HG03108 (cell line): Measurements from ENCODE around the gene FHIT.

Source experiments
- ATAC-seq: cut with Tn5 transposase; IDR thresholded peaks from one replicate; pipeline ENCODE4 v1.9.1; 2021; ENCODE audit warnings: moderate library complexity; ENCODE audit not compliant: unreplicated experiment

FHIT gene

GRCh38 chr3:59798372-59799086 lies 1452.7 kb downstream of the FHIT start:
- ATAC-seq: no peak

- ATAC-seq: no peak
These were observed 1453.7 kb downstream of the FHIT start for GRCh38 chr3:59797533-59797932.

DNA sequence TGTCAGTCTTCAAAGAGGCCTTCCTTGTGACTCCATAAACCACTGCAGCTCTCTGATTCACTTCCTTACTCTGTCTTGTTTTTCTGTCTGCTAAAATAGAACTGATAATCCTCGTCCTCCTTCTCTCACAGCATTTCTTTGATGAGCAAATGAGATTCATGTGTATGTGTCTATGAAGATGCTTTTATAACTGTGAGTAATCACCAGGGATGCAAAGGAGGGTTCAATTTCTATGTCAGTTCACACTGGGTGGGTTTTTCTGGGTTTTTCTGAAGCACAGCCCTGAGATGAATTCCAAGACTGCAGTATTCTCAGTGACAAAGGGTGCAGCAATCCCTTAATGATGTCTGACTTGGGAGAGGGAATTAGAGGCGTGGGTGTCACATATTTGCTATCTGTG lies 1454.8 kb downstream of the FHIT start:
- ATAC-seq: no peak

- no peak for ATAC-seq
These were observed 1455.5 kb downstream of the FHIT start for GRCh38 chr3:59795756-59796155.

- no peak for ATAC-seq
These were observed 1457.3 kb downstream of the FHIT start for GRCh38 chr3:59793976-59794375.

GRCh38 chr3:59791774-59792308 lies 1459.4 kb downstream of the FHIT start:
- ATAC-seq: no peak

- ATAC-seq: no peak
These were observed 1461.0 kb downstream of the FHIT start for GRCh38 chr3:59790241-59790640.

DNA sequence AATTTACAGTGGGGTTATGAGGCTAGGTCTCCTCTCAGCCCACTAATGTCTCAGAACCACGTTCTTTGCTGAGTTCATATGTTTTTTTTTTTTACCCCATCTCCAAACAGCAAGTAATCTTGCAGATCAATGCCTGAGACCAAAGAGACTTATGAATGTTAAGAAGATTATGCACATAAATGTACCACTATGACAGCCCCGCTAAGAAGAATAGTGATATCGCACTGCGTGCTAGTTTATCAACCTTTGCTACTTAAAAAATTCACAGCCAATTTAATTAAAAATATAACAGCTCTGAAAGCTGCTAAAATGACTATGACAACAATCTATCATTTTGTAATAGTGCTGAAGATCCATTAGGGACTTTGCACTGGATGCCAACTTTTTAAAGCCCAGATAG lies 1462.5 kb downstream of the FHIT start:
- ATAC-seq: no peak

DNA sequence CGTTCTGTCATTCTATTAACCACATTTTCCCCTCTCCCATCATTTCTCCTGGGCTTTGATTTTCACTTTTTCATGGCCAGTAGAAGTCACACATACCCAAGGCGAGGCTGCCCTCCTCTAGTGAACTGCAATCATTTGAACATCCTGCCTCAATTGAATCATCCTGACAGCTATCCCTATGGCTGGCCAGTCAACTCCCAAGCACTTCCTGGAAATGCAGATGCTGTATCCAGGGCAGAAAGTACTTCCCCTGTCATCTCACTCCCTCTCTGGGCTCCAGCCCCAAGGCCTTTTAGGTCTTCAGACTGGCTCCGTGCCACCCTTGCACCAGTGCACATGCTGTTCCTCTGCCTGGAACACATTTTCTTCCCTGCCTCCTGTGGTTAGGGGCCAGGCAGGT lies 1463.1 kb downstream of the FHIT start:
- no peak for ATAC-seq

DNA sequence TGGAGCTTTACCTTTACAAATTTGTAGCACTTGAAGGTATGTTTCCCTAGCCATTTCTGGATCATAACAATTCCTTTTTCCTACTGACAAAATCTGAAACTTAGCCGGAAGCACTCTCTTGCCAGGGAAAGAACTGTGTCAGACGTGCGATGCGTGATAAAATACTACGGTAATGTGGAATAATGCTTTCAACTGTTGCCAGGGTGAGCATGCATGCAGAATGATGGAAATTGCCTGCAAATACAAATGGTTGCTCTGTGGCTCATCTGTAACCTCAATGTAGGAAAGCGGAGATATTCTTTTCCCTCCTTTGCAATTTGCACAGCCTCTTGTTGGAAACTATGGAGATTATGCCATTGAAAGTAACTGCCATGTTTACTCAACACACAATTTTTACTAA lies 1464.9 kb downstream of the FHIT start:
- no peak for ATAC-seq

GRCh38 chr3:59784164-59784563 lies 1467.1 kb downstream of the FHIT start:
- ATAC-seq: no peak

GRCh38 chr3:59783468-59783988 lies 1467.7 kb downstream of the FHIT start:
- no peak for ATAC-seq

DNA sequence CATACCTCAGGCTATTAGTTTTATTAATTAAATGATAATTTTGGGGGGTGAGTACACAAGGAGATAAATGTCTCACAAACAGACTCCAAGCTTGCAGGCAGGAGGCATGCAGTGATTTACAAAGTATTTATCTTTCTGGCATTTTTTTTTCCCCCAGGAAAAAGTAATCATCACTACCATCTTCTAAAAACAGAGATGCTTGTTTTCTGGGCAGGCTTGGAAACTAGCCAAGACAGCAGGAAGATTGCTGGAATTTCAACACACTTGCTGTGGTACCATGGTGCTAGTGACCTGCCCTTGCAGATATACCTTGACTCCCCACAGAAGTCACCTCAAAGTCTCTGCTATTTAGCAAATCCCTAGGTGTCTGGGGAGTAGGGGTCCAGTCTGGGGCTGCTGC lies 1468.6 kb downstream of the FHIT start:
- no peak for ATAC-seq

- ATAC-seq: no peak
These were observed 1471.0 kb downstream of the FHIT start for GRCh38 chr3:59780209-59780608.

GRCh38 chr3:59779260-59779659 lies 1472.0 kb downstream of the FHIT start:
- no peak for ATAC-seq

- ATAC-seq: no peak
These were observed 1473.6 kb downstream of the FHIT start for GRCh38 chr3:59777667-59778077.

DNA sequence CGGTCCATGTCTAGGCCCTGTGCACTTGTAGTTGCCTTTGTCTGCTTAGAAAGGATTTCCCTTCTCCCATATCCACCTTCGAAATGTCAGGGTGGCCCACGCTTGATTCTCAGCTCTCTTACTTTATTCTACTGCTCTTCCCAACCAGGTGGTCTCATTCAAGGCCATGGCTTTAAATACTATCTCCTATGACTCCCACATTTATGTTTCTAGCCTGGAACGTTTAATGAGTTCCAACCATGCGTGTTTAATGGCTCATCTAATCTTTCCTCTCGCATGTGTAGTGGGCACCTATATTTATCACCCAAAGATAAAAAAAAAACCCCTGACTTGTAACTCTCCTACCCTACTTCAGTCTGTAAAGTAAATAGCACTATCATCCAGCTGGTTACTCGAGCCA lies 1474.2 kb downstream of the FHIT start:
- ATAC-seq: no peak

- no peak for ATAC-seq
These were observed 1475.4 kb downstream of the FHIT start for GRCh38 chr3:59775761-59776325.

DNA sequence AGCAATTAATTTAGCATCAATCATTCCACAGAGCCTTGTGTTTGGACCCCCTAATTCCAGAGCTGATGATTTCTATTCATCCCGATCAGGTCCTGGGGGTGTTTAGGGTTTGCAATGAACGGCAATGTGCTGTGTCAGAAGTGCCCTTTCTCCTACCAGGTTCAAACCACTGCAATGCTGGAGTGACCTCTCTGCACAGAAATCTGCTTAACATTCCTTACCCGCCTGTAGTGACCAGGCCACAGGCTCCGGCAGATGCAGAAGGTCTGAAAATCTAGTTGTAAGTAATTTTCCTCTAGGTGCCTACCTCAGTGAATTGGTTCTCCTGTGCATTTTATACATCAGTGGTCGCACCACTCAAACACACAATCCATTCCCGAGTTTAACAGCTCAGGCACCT lies 1476.1 kb downstream of the FHIT start:
- ATAC-seq: no peak

GRCh38 chr3:59774634-59775033 lies 1476.6 kb downstream of the FHIT start:
- ATAC-seq: no peak

GRCh38 chr3:59774000-59774399 lies 1477.3 kb downstream of the FHIT start:
- ATAC-seq: no peak
